ENCODE results near the gene IST1.

The IST1 gene

DNA sequence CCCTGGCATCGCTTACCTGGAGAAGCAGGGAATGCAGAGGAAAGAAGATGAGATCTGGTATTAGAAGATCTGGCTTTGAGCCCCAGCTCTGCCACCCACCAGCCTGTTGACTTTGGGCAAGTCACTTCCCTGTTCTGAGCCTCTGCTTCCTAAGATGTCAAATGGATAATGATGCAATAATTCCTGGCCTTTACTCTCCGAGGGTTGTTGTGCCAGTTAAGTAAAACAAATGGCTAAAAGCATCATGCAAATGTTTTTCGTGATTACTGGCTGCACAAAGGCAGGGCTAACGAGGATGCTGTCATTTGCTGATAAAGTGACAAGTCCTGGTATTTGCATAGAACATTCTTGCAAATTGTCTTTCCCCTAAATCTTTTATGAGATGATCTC lies 10.1 kb upstream of the IST1 start:
- POLR2A ChIA-PET, result interaction anchor here (0.5 to 0.8 kb wide), 3 partner anchors 10 to 22 kb away, joined by 3 to 4 read pairs (median 3); partner anchors contain the start of gene IST1
- no peak for DNase-seq (ENCODE audit: extremely low spot score)
- TF ChIP-seq, protein P1, sequence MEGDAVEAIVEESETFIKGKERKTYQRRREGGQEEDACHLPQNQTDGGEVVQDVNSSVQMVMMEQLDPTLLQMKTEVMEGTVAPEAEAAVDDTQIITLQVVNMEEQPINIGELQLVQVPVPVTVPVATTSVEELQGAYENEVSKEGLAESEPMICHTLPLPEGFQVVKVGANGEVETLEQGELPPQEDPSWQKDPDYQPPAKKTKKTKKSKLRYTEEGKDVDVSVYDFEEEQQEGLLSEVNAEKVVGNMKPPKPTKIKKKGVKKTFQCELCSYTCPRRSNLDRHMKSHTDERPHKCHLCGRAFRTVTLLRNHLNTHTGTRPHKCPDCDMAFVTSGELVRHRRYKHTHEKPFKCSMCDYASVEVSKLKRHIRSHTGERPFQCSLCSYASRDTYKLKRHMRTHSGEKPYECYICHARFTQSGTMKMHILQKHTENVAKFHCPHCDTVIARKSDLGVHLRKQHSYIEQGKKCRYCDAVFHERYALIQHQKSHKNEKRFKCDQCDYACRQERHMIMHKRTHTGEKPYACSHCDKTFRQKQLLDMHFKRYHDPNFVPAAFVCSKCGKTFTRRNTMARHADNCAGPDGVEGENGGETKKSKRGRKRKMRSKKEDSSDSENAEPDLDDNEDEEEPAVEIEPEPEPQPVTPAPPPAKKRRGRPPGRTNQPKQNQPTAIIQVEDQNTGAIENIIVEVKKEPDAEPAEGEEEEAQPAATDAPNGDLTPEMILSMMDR (IDR thresholded peaks at IDR 0.05; ENCODE audit: control extremely low read depth, extremely low read depth, low read depth, missing control alignments), result no peak

DNA sequence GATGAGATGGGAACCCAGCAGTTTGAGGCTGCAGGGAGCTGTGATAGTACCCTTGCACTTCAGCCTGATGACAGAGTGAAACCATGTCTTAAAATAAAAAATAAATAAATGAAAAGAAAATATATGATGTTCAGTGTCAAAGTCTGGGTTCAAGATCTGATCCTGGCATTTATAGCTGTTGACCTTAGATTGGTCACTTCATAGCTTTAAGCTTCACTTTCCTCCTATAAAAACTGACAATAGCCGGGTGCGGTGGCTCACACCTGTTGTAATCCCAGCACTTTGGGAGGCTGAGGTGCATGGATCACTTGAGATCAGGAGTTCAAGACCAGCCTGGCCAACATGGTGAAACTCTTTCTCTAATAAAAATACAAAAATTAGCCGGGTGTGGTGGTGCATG lies 6.2 kb upstream of the IST1 start:
- CTCF ChIA-PET, result interaction anchor here (0.9 kb wide), 1 partner anchor 72 kb away, joined by 3 read pairs; no protein-coding TSS in a partner anchor
- POLR2A ChIA-PET, result interaction anchor here (0.6 kb wide), 1 partner anchor 111 kb away, joined by 4 read pairs; no protein-coding TSS in a partner anchor
- no peak for DNase-seq (ENCODE audit: extremely low spot score)
- TF ChIP-seq, protein P1 (IDR thresholded peaks at IDR 0.05; ENCODE audit: control extremely low read depth, extremely low read depth, low read depth, missing control alignments), result no peak

More for the DNA sequence above, 10.1 kb upstream of the IST1 start:
- CTCF ChIA-PET, result interaction anchor here (0.9 to 6.5 kb wide), 5 partner anchors 9 to 76 kb away, joined by 3 to 76 read pairs (median 22); partner anchors contain the start of genes ATXN1L and IST1

DNA sequence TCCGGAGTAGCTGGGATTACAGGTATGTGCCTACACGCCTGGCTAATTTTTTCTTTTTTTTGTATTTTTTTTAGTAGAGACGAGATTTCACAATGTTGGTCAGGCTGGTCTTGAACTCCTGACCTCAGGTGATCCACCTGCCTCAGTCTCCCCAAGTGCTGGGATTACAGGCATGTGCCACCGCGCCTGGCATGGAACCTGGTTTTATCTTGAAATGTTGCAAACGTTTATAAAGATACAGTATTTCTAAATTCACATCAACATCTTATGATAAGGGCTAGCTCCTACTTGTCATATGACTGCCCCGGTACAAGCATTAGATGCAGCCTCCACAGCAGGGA lies 1.5 kb upstream of the IST1 start:
- ChIA-PET CTCF (interaction anchor here (1.4 to 7.9 kb wide), 2 partner anchors 10 to 17 kb away, joined by 4 to 76 read pairs; partner anchors contain the start of gene ZNF821), POLR2A (interaction anchor here (0.6 to 1.2 kb wide), 5 partner anchors 9 to 224 kb away, joined by 3 to 7 read pairs (median 4); partner anchors contain the start of genes DHX38 and TXNL4B)
- TF ChIP-seq, protein P1 (IDR thresholded peaks at IDR 0.05; ENCODE audit: control extremely low read depth, extremely low read depth, low read depth, missing control alignments), result no peak
- no peak for DNase-seq (ENCODE audit: extremely low spot score)

DNA sequence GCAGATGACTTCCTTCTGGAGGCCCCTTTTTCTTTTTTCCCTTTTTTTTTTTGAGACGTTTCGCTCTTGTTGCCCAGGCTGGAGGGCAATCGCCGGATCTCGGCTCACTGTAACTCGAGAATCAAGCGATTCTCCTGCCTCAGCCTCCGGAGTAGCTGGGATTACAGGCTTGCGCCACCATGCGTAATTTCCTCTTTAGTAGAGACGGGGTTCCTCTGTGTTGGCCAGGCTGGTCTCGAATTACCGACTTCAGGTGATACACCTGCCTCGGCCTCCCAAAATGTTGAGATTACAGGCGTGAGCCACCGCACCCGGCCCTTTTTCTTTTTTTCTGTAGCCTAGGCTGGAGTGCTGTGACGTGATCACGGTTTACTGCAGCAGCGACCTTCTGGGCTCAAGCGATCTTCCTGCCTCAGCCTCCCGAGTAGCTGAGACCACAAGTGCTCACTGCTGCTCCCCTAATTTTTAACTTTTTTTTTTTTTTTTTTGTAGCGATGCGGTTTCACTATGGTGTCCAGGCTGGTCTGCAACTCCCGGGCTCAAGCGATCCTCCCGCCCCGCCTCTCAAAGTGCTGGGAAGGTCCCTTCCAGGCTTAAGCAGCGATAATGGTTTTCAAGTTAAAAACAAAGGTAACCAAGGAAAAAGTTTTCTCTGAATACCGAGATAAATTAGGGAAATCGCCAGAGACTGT lies 956 bp upstream of the IST1 start:
- ChIA-PET CTCF (interaction anchor here (7.9 kb wide), 1 partner anchor 11 kb away, joined by 76 read pairs; the partner anchor contains the start of gene ZNF821), POLR2A (interaction anchor here (0.6 to 1.2 kb wide), 5 partner anchors 10 to 224 kb away, joined by 3 to 7 read pairs (median 4); partner anchors contain the start of genes DHX38 and TXNL4B)
- no peak for DNase-seq (ENCODE audit: extremely low spot score)
- TF ChIP-seq, protein P1 (IDR thresholded peaks at IDR 0.05; ENCODE audit: control extremely low read depth, extremely low read depth, low read depth, missing control alignments), result peak; percentile 27

DNA sequence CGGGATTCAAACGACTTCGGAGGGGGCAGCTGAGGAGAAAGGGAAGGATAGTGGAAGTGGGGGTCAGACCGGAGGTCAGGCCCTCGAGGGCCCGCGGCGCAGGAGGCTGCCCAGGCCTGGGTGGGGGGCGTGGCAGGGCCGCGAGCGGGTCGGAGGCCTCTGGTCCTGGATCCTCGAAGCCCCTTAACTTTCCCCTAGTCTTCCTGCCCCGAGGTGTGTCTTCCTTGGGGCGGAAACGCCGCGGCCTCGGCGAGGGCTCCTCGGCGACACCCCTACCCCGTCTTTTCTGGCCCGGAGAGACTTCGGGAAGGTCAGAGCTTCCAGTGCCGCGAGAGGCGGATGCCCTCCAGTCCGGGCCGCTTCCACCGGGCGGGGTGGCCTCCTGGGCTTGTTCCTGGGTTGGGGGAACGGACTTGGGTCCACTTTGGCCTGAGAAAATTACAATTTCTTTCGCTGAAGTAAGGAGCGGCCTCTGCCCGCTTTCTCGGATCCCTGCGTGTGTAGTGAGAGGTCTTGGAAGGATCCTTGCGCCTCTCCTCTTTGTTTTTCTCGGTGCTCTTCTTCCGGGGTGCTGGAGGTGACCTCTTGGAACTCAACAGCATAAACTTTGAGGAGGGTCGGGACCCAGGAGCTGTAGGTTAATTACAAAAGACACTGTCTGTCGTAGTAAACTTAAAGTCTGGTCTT lies 491 bp downstream of the IST1 start:
- ChIA-PET CTCF (interaction anchor here (1.6 to 7.9 kb wide), 2 partner anchors 10 to 12 kb away, joined by 3 to 76 read pairs; partner anchors contain the start of gene ZNF821), POLR2A (interaction anchor here (0.7 kb wide), 1 partner anchor 11 kb away, joined by 3 read pairs; no protein-coding TSS in a partner anchor)
- TF ChIP-seq, protein P1 (IDR thresholded peaks at IDR 0.05; ENCODE audit: control extremely low read depth, extremely low read depth, low read depth, missing control alignments), result no peak
- DNase-seq (ENCODE audit: extremely low spot score), result peak; percentile 38

DNA sequence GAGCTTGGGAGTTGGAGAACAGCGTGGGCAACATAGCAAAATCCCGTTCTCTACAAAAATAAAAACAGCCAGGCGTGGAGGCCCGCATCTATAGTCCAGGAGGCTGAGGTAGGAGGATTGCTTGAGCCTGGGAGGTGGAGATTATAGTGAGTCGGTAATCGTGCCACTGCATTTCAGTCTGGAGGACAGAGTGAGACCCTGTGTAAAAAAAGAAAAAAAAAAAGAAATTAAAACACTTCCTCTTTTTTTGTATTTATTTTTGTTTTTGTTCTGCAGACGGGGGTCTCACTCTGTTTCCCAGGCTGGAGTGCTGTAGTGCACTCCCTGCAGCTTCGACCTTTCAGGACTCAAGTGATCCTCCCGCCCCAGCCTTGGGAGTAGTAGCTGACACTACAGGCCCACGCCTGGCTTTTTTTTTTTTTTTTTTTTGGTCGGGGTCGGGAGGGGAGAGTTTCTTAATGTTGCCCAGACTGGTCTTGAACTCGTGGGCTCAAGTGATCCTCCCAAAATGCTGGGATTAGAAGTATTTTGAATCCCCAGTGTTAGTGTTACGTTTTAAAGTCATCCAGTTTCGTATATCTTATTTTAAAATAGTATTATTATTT lies 1.5 kb downstream of the IST1 start:
- TF ChIP-seq, protein P1 (IDR thresholded peaks at IDR 0.05; ENCODE audit: control extremely low read depth, extremely low read depth, low read depth, missing control alignments), result no peak
- ChIA-PET CTCF (interaction anchor here (1.2 to 7.9 kb wide), 4 partner anchors 9 to 285 kb away, joined by 3 to 76 read pairs (median 8); partner anchors contain the start of gene ZNF821), POLR2A (interaction anchor here (0.6 to 0.7 kb wide), 3 partner anchors 12 to 1096 kb away, joined by 3 to 4 read pairs (median 4); no protein-coding TSS in a partner anchor)
- no peak for DNase-seq (ENCODE audit: extremely low spot score)

All from GM10248 (cell line).